ENCODE results near the gene ATP8A1.

Gene ATP8A1

GRCh38 chr4:42646999-42647541 is 9.8 kb downstream of the ATP8A1 start:
- DNase-seq, result no peak

- DNase-seq, result no peak
These were observed 10.7 kb downstream of the ATP8A1 start for GRCh38 chr4:42646013-42646784.

- DNase-seq, result no peak
These were observed 12.0 kb downstream of the ATP8A1 start for GRCh38 chr4:42644897-42645296.

GRCh38 chr4:42643685-42644084 is 13.2 kb downstream of the ATP8A1 start:
- DNase-seq, result no peak

GRCh38 chr4:42642845-42643615 is 13.9 kb downstream of the ATP8A1 start:
- no peak for DNase-seq

GRCh38 chr4:42642101-42642797 is 14.7 kb downstream of the ATP8A1 start:
- no peak for DNase-seq

GRCh38 chr4:42641656-42642055 is 15.2 kb downstream of the ATP8A1 start:
- no peak for DNase-seq

- DNase-seq, result no peak
These were observed 15.7 kb downstream of the ATP8A1 start for GRCh38 chr4:42641161-42641560.

GRCh38 chr4:42640613-42641012 is 16.3 kb downstream of the ATP8A1 start:
- no peak for DNase-seq

- no peak for DNase-seq
These were observed 17.9 kb downstream of the ATP8A1 start for GRCh38 chr4:42638993-42639392.

GRCh38 chr4:42638321-42638720 is 18.6 kb downstream of the ATP8A1 start:
- no peak for DNase-seq

GRCh38 chr4:42637867-42638266 is 19.0 kb downstream of the ATP8A1 start:
- DNase-seq, result no peak

GRCh38 chr4:42637104-42637503 is 19.8 kb downstream of the ATP8A1 start:
- DNase-seq, result no peak

- no peak for DNase-seq
These were observed 20.3 kb downstream of the ATP8A1 start for GRCh38 chr4:42636645-42636949.

GRCh38 chr4:42633605-42634388 is 23.1 kb downstream of the ATP8A1 start:
- no peak for DNase-seq

GRCh38 chr4:42632653-42633382 is 24.1 kb downstream of the ATP8A1 start:
- no peak for DNase-seq

- no peak for DNase-seq
These were observed 26.0 kb downstream of the ATP8A1 start for GRCh38 chr4:42630908-42631307.

- DNase-seq, result no peak
These were observed 28.2 kb downstream of the ATP8A1 start for GRCh38 chr4:42628740-42629139.

GRCh38 chr4:42627885-42628646 is 28.8 kb downstream of the ATP8A1 start:
- peak; percentile 77 for DNase-seq

- DNase-seq, result no peak
These were observed 30.2 kb downstream of the ATP8A1 start for GRCh38 chr4:42626629-42627146.

GRCh38 chr4:42625329-42625728 is 31.6 kb downstream of the ATP8A1 start:
- DNase-seq, result no peak

All from NCI-H1092 treated with DMSO at 0.1 percent for 48 hours (cell line).